GM19240 (cell line): ENCODE results near the gene GON4L.
"Not testable (repeated sequence)": the region's sequence is repeated elsewhere in the genome, so short reads cannot be mapped to it uniquely, and the experiment has no call there.

ENCODE experiments used
- DNase-seq: peaks from one replicate; pipeline ENCODE4 v3.0.0; 2011; ENCODE audit warnings: low spot score; ENCODE audit not compliant: insufficient read length

GON4L gene

GRCh38 chr1:155827450-155827849 lies 29.6 kb downstream of the GON4L start:
- DNase-seq, result no peak

- no peak for DNase-seq
These were observed 40.7 kb downstream of the GON4L start for GRCh38 chr1:155816351-155816750.

- DNase-seq, result no peak
These were observed 43.3 kb downstream of the GON4L start for GRCh38 chr1:155813672-155814071.

- DNase-seq, result no peak
These were observed 44.1 kb downstream of the GON4L start for GRCh38 chr1:155812878-155813277.

- DNase-seq, result no peak
These were observed 47.9 kb downstream of the GON4L start for GRCh38 chr1:155809088-155809487.

- no peak for DNase-seq
These were observed 55.9 kb downstream of the GON4L start for GRCh38 chr1:155801149-155801548.

GRCh38 chr1:155795618-155796017 lies 61.4 kb downstream of the GON4L start:
- not testable (repeated sequence) for DNase-seq

GRCh38 chr1:155794605-155795245 lies 62.3 kb downstream of the GON4L start:
- no peak for DNase-seq

- DNase-seq, result no peak
These were observed 63.8 kb downstream of the GON4L start for GRCh38 chr1:155793213-155793612.

GRCh38 chr1:155777582-155777981 lies 79.4 kb downstream of the GON4L start:
- DNase-seq, result no peak

- no peak for DNase-seq
These were observed 80.6 kb downstream of the GON4L start for GRCh38 chr1:155776414-155776813.

GRCh38 chr1:155773221-155773620 lies 83.8 kb downstream of the GON4L start:
- no peak for DNase-seq

GRCh38 chr1:155769257-155769656 lies 87.8 kb downstream of the GON4L start:
- no peak for DNase-seq

GRCh38 chr1:155767399-155767989 lies 89.5 kb downstream of the GON4L start:
- not testable (repeated sequence) for DNase-seq

- not testable (repeated sequence) for DNase-seq
These were observed 93.0 kb downstream of the GON4L start for GRCh38 chr1:155763989-155764388.

- DNase-seq, result not testable (repeated sequence)
These were observed 93.8 kb downstream of the GON4L start for GRCh38 chr1:155763090-155763815.

- no peak for DNase-seq
These were observed 95.1 kb downstream of the GON4L start for GRCh38 chr1:155761736-155762405.

- no peak for DNase-seq
These were observed 96.1 kb downstream of the GON4L start for GRCh38 chr1:155760751-155761475.

GRCh38 chr1:155759966-155760630 lies 96.9 kb downstream of the GON4L start:
- no peak for DNase-seq

- DNase-seq, result not testable (repeated sequence)
These were observed 98.0 kb downstream of the GON4L start for GRCh38 chr1:155759017-155759416.

GRCh38 chr1:155748141-155748540 lies 108.9 kb downstream of the GON4L start:
- DNase-seq, result not testable (repeated sequence)
